H9 (cell line): Measurements from ENCODE around the gene NEK7. TPM values are rescaled to one million over a fixed set of nuclear protein-coding genes. Genes with fewer than 3 reads are reported as not detected.

ENCODE experiments used
- DNase-seq: peaks from one replicate; pipeline ENCODE4 v3.0.0-alpha.2; 2017
- H2AFZ ChIP-seq: one replicate; pipeline ENCODE4 v1.6.1; 2013; ENCODE audit warnings: mild to moderate bottlenecking, low read length, control low read depth, moderate library complexity
- H2AK5ac ChIP-seq: 2 replicates; pipeline ENCODE4 v1.6.1; 2013; ENCODE audit warnings: low read length, control low read depth, mixed read lengths; ENCODE audit not compliant: insufficient read length
- H2BK120ac ChIP-seq: one replicate; pipeline ENCODE4 v1.6.1; 2013; ENCODE audit warnings: low read depth, mild to moderate bottlenecking, low read length, control low read depth, inconsistent platforms; ENCODE audit not compliant: poor library complexity, severe bottlenecking
- H2BK12ac ChIP-seq: 2 replicates; pipeline ENCODE4 v1.6.1; 2013; ENCODE audit warnings: low read length, control low read depth, mixed read lengths, low read depth; ENCODE audit not compliant: insufficient read length
- H2BK15ac ChIP-seq: 2 replicates; pipeline ENCODE4 v1.6.1; 2013; ENCODE audit warnings: low read depth, low read length, control low read depth
- H2BK20ac ChIP-seq: one replicate; pipeline ENCODE4 v1.6.1; 2013; ENCODE audit warnings: low read depth, mild to moderate bottlenecking, low read length, control low read depth, inconsistent platforms; ENCODE audit not compliant: poor library complexity, severe bottlenecking
- H2BK5ac ChIP-seq: 2 replicates; pipeline ENCODE4 v1.6.1; 2013; ENCODE audit warnings: low read length, control low read depth, mixed read lengths; ENCODE audit not compliant: insufficient read length
- H3K14ac ChIP-seq: 2 replicates; pipeline ENCODE4 v1.6.1; 2013; ENCODE audit warnings: low read length, control low read depth; ENCODE audit not compliant: insufficient read depth
- H3K18ac ChIP-seq: 2 replicates; pipeline ENCODE4 v1.6.1; 2013; ENCODE audit warnings: low read depth, mild to moderate bottlenecking, mixed read lengths, low read length, control low read depth; ENCODE audit not compliant: insufficient read length
- H3K23ac ChIP-seq: 2 replicates; pipeline ENCODE4 v1.6.1; 2013; ENCODE audit warnings: low read length, control low read depth, mixed read lengths, low read depth; ENCODE audit not compliant: insufficient read length
- H3K23me2 ChIP-seq: 2 replicates; pipeline ENCODE4 v1.6.1; 2013; ENCODE audit warnings: low read depth, mild to moderate bottlenecking, mixed read lengths, low read length, control low read depth; ENCODE audit not compliant: insufficient read length, poor library complexity, severe bottlenecking
- H3K27ac ChIP-seq: 2 replicates; pipeline ENCODE4 v1.5.1; 2013; ENCODE audit warnings: low read length, control low read depth, mixed read lengths, low read depth; ENCODE audit not compliant: insufficient read length
- H3K27me3 ChIP-seq: 2 replicates; pipeline ENCODE4 v1.6.1; 2013; ENCODE audit warnings: low read length, control low read depth, inconsistent platforms; ENCODE audit not compliant: insufficient read depth
- H3K4ac ChIP-seq: 2 replicates; pipeline ENCODE4 v1.6.1; 2013; ENCODE audit warnings: low read depth, mild to moderate bottlenecking, control low read depth, inconsistent platforms, low read length, moderate library complexity
- H3K4me1 ChIP-seq: 2 replicates; pipeline ENCODE4 v1.6.1; 2013; ENCODE audit warnings: low read length, control low read depth, inconsistent platforms; ENCODE audit not compliant: insufficient read depth
- H3K4me2 ChIP-seq: 2 replicates; pipeline ENCODE4 v1.6.1; 2013; ENCODE audit warnings: low read length, control low read depth, mixed read lengths; ENCODE audit not compliant: insufficient read length, insufficient read depth
- H3K56ac ChIP-seq: 2 replicates; pipeline ENCODE4 v1.6.1; 2013; ENCODE audit warnings: low read depth, mild to moderate bottlenecking, mixed read lengths, low read length, control low read depth; ENCODE audit not compliant: insufficient read length
- H3K79me1 ChIP-seq: 2 replicates; pipeline ENCODE4 v1.6.1; 2013; ENCODE audit warnings: low read depth, mild to moderate bottlenecking, moderate library complexity, low read length, control low read depth, inconsistent platforms; ENCODE audit not compliant: insufficient read depth, poor library complexity, severe bottlenecking
- H3K79me2 ChIP-seq: 2 replicates; pipeline ENCODE4 v1.6.1; 2013; ENCODE audit warnings: low read length, control low read depth, inconsistent platforms; ENCODE audit not compliant: insufficient read depth
- H3K9ac ChIP-seq: 2 replicates; pipeline ENCODE4 v1.6.1; 2013; ENCODE audit warnings: low read length, control low read depth, mixed read lengths; ENCODE audit not compliant: insufficient read length; ENCODE audit errors: extremely low read depth
- H3K9me3 ChIP-seq: one replicate; pipeline ENCODE4 v1.6.1; 2013; ENCODE audit warnings: low read depth, low read length, inconsistent platforms; ENCODE audit not compliant: control insufficient read depth
- H3T11ph ChIP-seq: one replicate; pipeline ENCODE4 v1.6.1; 2013; ENCODE audit warnings: mild to moderate bottlenecking, low read length, control low read depth, inconsistent platforms
- H4K20me1 ChIP-seq: one replicate; pipeline ENCODE4 v1.6.1; 2013; ENCODE audit not compliant: control insufficient read depth, insufficient read length, insufficient read depth
- H4K5ac ChIP-seq: 2 replicates; pipeline ENCODE4 v1.6.1; 2013; ENCODE audit warnings: low read depth, mild to moderate bottlenecking, mixed read lengths, low read length, control low read depth; ENCODE audit not compliant: insufficient read length
- H4K8ac ChIP-seq: replicated peaks from 2 replicates; pipeline ENCODE4 v1.6.1; 2013; ENCODE audit warnings: low read length, control low read depth, mixed read lengths, low read depth; ENCODE audit not compliant: insufficient read length
- H4K91ac ChIP-seq: 2 replicates; pipeline ENCODE4 v1.6.1; 2013; ENCODE audit warnings: low read depth, mild to moderate bottlenecking, moderate library complexity, mixed read lengths, low read length, control low read depth; ENCODE audit not compliant: insufficient read length
- H3K27ac Mint-ChIP-seq, 3 experiments: 2 replicates in 2 of 3; 3 replicates in 1 of 3; pipeline ENCODE4 v1.8.0; 2020 to 2021; ENCODE audit warnings: mixed read lengths in 3 of 3, mild to moderate bottlenecking in 1 of 3, moderate library complexity in 1 of 3
- H3K27me3 Mint-ChIP-seq: 2 replicates; pipeline ENCODE4 v1.8.0; 2021; ENCODE audit warnings: low read depth, mild to moderate bottlenecking, moderate library complexity, mixed read lengths
- H3K36me3 Mint-ChIP-seq, 3 experiments: 2 replicates in 2 of 3; 3 replicates in 1 of 3; pipeline ENCODE4 v1.8.0; 2020 to 2021; ENCODE audit warnings: low read depth in 3 of 3, mixed read lengths in 3 of 3; ENCODE audit not compliant: insufficient read depth in 1 of 3
- H3K4me1 Mint-ChIP-seq, 2 experiments: 2 replicates each; pipeline ENCODE4 v1.8.0; 2020; ENCODE audit warnings: mixed read lengths in 2 of 2
- H3K4me3 Mint-ChIP-seq, 2 experiments: 2 replicates in 1 of 2; 3 replicates in 1 of 2; pipeline ENCODE4 v1.8.0; 2020 to 2021; ENCODE audit warnings: mild to moderate bottlenecking in 2 of 2, mixed read lengths in 2 of 2, moderate library complexity in 1 of 2
- H3K9me3 Mint-ChIP-seq, 2 experiments: 2 replicates in 1 of 2; 3 replicates in 1 of 2; pipeline ENCODE4 v1.8.0; 2020; ENCODE audit warnings: mild to moderate bottlenecking in 2 of 2, mixed read lengths in 2 of 2, moderate library complexity in 1 of 2
- CTCF ChIP-seq: fragments of 200-600 bp; sonication (generic); conservative IDR thresholded peaks from 3 replicates; pipeline ENCODE4 v1.8.0; 2021; ENCODE audit warnings: antibody characterized with exemption, mild to moderate bottlenecking
- WGBS: extraction: QIAGEN DNeasy Blood & Tissue Kit; methylation state at CpG from one replicate; pipeline ENCODE4 v1.1.7; 2013; ENCODE audit warnings: missing lambda C conversion rate, low lambda C conversion rate, mixed read lengths; ENCODE audit not compliant: insufficient read length; ENCODE audit errors: extremely low coverage; 5-methylcytosine and 5-hydroxymethylcytosine counted together
- total RNA-seq: library from RNA; stranded (reverse); gene quantifications from 2 replicates; pipeline ENCODE4 v1.2.1, GENCODE V29; 2021

The NEK7 gene
- total RNA-seq, 1 experiment from 2014 or later, result 9.6 TPM

GRCh38 chr1:198363625-198364151 lies 206.9 kb downstream of the NEK7 start:
- no peak overlapping the region for H2BK5ac ChIP-seq
- H2BK120ac ChIP-seq, result no peak overlapping the region
- H3K18ac ChIP-seq, result no peak overlapping the region
- Mint-ChIP-seq H3K9me3 (peaks cover 0 to 2% of the 10 kb centered on the region in 2 experiments; a peak in 1 of 5 replicates), H3K27me3 (no peaks in the 10 kb centered on the region), H3K4me1 (peaks cover 7 to 13% of the 10 kb centered on the region in 2 experiments), H3K27ac (no peak overlapping the region), H3K4me3 (no peak overlapping the region), H3K36me3 (no peaks in the 10 kb centered on the region; a peak in 1 of 7 replicates)
- H3K79me1 ChIP-seq, result no peaks in the 10 kb centered on the region
- no peaks in the 10 kb centered on the region for H4K20me1 ChIP-seq
- H3T11ph ChIP-seq, result no peak overlapping the region
- no peak overlapping the region for H3K4ac ChIP-seq
- H3K79me2 ChIP-seq, result no peaks in the 10 kb centered on the region
- no peak overlapping the region for H3K56ac ChIP-seq
- no peak overlapping the region for H3K4me2 ChIP-seq
- peaks cover 2% of the 10 kb centered on the region; the same call in 1 of the 2 replicates for H3K4me1 ChIP-seq
- H4K91ac ChIP-seq, result no peak overlapping the region
- no peak overlapping the region for H3K14ac ChIP-seq
- no peak overlapping the region for H4K5ac ChIP-seq
- no peaks in the 10 kb centered on the region for H3K9me3 ChIP-seq
- WGBS, result no CpG with 5 or more reads among the region's 3 CpGs
- H4K8ac ChIP-seq, result no peak overlapping the region
- H2AK5ac ChIP-seq, result no peak overlapping the region
- no peak overlapping the region for H2AFZ ChIP-seq
- H2BK20ac ChIP-seq, result no peak overlapping the region
- DNase-seq, result no peak
- no peak overlapping the region for H2BK15ac ChIP-seq
- H2BK12ac ChIP-seq, result no peak overlapping the region
- TF ChIP-seq CTCF, result no peak
- no peaks in the 10 kb centered on the region for H3K23me2 ChIP-seq
- H3K9ac ChIP-seq, result no peak overlapping the region
- no peak overlapping the region for H3K27ac ChIP-seq
- no peaks in the 10 kb centered on the region for H3K27me3 ChIP-seq
- no peak overlapping the region for H3K23ac ChIP-seq
